Activated CD8-positive, alpha-beta T cell treated with anti-CD3 and anti-CD28 coated beads for 36 hours (primary cell): ENCODE data around the gene PES1. TPM values are rescaled to one million over a fixed set of nuclear protein-coding genes. Genes with fewer than 3 reads are reported as not detected.

Experiments used
- ATAC-seq: fragments of 200-7000 bp; cut with Tn5 transposase; one replicate; pipeline ENCODE4 v1.10.0; 2021; ENCODE audit warnings: mild to moderate bottlenecking, moderate library complexity
- CTCF ChIA-PET: fragments of 350-600 bp; sonication (Branson Sonifier 250); formaldehyde crosslinking; loops from one replicate; lab custom pipeline; 2021; ENCODE audit warnings: antibody characterized with exemption; lab: Charles Lee
- POLR2A ChIA-PET: fragments of 350-600 bp; sonication (Branson Sonifier 250); formaldehyde crosslinking; loops from one replicate; lab custom pipeline; 2021; ENCODE audit warnings: antibody characterized with exemption; lab: Charles Lee
- DNase-seq: peaks from one replicate; pipeline ENCODE4 v3.0.0-alpha.2; 2020
- H3K27ac Mint-ChIP-seq: one replicate; pipeline ENCODE4 v1.8.0; 2021; ENCODE audit warnings: mild to moderate bottlenecking, mixed read lengths
- H3K27me3 Mint-ChIP-seq: one replicate; pipeline ENCODE4 v1.8.0; 2021; ENCODE audit warnings: mixed read lengths
- H3K36me3 Mint-ChIP-seq: one replicate; pipeline ENCODE4 v1.8.0; 2021; ENCODE audit warnings: low read depth, mixed read lengths
- H3K4me1 Mint-ChIP-seq: one replicate; pipeline ENCODE4 v1.8.0; 2021; ENCODE audit warnings: low read depth, mixed read lengths
- H3K4me3 Mint-ChIP-seq: one replicate; pipeline ENCODE4 v1.8.0; 2021; ENCODE audit warnings: mild to moderate bottlenecking, moderate library complexity, mixed read lengths
- H3K9me3 Mint-ChIP-seq: one replicate; pipeline ENCODE4 v1.8.0; 2021; ENCODE audit warnings: mixed read lengths
- intact Hi-C: fragments of 100-400 bp; cut with micrococcal nuclease; formaldehyde crosslinking; loops from one replicate; pipeline ENCODE4 v1.10.0; 2022
- total RNA-seq, 2 experiments: library from RNA; stranded (reverse); gene quantifications; one replicate each; pipeline ENCODE4 v1.2.3, GENCODE V29; 2021
- TF ChIP-seq, protein P1 (sequence below): fragments of 200-600 bp; IDR thresholded peaks from one replicate; pipeline ENCODE4 v1.8.0; 2022; ENCODE audit warnings: antibody characterized with exemption, mild to moderate bottlenecking

The PES1 gene
- total RNA-seq, 2 experiments from 2014 or later = 123 to 131 TPM

DNA sequence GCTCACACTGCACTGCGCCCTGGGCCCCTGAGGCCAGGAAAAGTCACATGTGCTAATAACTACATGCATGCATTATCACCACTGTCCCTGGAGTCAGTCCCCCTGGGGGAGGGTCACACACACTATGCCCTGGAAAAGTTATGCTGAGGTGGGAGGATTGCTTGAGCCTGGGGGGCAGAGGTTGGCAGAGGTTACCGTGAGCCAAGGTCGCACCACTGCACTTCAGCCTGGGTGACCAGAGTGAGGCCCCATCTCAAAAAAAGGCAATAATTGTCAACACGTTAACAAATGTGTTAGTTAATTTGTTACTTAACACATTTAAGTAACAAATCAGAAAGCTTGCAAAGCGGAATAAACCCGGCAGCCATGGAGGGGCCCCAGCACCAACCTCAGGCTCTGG, 31.8 kb downstream of the PES1 start:
- Mint-ChIP-seq H3K4me1 (no peaks in the 10 kb centered on the region), H3K27me3 (no peaks in the 10 kb centered on the region), H3K27ac (no peak overlapping the region), H3K36me3 (no peaks in the 10 kb centered on the region), H3K9me3 (no peaks in the 10 kb centered on the region), H3K4me3 (no peak overlapping the region)
- POLR2A ChIA-PET = interaction anchor here (1.1 kb wide), 1 partner anchor 17 kb away, joined by 3 read pairs; no protein-coding TSS in a partner anchor
- no peak for ATAC-seq
- TF ChIP-seq, protein P1, sequence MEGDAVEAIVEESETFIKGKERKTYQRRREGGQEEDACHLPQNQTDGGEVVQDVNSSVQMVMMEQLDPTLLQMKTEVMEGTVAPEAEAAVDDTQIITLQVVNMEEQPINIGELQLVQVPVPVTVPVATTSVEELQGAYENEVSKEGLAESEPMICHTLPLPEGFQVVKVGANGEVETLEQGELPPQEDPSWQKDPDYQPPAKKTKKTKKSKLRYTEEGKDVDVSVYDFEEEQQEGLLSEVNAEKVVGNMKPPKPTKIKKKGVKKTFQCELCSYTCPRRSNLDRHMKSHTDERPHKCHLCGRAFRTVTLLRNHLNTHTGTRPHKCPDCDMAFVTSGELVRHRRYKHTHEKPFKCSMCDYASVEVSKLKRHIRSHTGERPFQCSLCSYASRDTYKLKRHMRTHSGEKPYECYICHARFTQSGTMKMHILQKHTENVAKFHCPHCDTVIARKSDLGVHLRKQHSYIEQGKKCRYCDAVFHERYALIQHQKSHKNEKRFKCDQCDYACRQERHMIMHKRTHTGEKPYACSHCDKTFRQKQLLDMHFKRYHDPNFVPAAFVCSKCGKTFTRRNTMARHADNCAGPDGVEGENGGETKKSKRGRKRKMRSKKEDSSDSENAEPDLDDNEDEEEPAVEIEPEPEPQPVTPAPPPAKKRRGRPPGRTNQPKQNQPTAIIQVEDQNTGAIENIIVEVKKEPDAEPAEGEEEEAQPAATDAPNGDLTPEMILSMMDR = no peak
- no peak for DNase-seq
- intact Hi-C loops = no loop called here
- CTCF ChIA-PET = no interaction called here

DNA sequence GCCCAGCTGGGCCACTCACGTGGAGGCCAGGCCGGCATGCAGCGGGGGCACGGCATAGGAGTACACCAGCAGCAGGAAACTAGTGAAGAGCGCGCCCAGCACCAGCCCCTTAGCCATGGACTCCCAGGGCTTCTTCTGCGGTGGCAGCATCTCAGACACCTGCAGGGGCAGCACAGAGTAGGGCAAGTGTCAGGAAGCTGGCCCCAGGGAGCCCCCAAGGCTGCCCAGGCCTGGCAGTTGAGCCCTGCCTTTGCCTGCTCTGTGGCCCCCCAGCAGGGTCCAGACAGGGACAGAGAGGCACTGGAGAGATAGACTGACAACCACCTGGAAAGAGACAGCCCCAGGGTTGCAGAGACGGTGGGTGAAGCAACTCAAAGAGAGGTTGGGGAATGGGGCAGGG, 34.5 kb downstream of the PES1 start:
- H3K4me1 Mint-ChIP-seq = no peaks in the 10 kb centered on the region
- POLR2A ChIA-PET = no interaction called here
- no peaks in the 10 kb centered on the region for H3K9me3 Mint-ChIP-seq
- no peaks in the 10 kb centered on the region for H3K27me3 Mint-ChIP-seq
- intact Hi-C loops = no loop called here
- TF ChIP-seq, protein P1 = no peak
- H3K36me3 Mint-ChIP-seq = no peaks in the 10 kb centered on the region
- ATAC-seq (no peak), DNase-seq (no peak)
- CTCF ChIA-PET = interaction anchor here (0.8 kb wide), 1 partner anchor 16 kb away, joined by 4 read pairs; no protein-coding TSS in a partner anchor
- no peak overlapping the region for H3K4me3 Mint-ChIP-seq
- H3K27ac Mint-ChIP-seq = no peak overlapping the region

DNA sequence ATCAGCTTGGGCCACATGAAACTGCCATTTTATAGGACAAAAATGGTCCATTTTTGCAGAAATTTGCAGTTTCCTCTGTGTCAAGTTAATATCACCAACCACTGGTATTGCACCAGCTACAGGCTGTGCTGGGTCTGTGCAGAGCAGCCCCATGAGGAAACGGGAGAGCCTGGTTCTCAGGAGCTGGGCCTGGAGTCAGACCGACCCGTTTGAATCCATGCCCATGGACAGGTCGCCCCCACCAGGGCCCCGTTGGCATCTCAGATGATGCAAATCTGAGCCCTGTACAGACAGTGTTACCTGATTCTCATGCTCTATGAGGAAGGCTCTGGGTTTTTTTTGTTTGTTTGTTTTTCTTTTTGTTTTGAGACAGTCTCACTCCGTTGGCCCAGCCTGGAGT, 35.3 kb downstream of the PES1 start:
- Mint-ChIP-seq H3K36me3 (no peaks in the 10 kb centered on the region), H3K27ac (no peak overlapping the region)

DNA sequence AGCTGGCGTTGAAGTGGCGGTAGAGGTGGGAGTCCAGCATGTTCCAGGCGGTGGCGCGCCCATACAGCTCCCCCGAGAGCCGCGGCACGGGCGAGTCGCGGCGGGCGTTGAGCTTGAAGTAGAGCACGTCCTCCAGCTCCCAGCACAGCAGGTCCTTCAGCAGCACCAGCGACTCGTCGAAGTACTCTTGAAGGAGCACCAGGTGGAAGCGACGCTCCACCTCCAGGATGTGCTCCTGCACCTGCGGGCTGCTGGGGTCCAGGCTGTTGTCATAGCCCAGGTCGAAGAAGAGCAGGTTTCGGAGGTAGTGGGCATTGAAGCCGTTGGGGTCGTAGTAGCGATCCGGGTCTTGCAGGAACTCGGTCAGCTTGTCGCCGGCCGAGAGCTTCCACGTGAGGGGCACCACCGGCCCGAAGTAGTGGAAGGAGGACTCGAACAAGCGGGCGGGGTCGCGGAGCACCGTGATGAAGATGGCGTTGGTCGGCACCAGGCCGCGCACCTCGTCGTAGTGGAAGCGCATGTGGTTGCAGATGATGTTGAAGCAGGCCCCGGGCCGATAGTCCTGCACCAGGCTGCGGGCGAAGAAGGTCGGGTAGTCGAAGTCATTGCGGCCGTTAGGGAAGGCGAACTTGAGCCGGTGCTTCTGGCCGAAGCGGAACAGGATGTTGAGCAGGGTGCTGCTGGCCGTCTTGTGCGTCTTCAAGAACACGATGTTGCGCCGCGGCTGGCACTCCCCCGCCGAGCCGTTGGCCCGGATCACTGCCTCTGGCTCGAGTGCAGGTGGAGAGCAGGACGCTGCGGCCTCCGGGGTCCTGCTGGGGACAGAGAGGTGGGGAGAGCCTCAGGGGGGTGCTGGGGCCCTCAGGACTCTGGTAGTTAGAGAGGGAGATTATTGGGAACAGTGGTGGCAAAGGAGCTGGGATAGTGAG, 36.2 kb downstream of the PES1 start:
- Mint-ChIP-seq H3K4me3 (no peak overlapping the region), H3K9me3 (no peaks in the 10 kb centered on the region), H3K36me3 (no peaks in the 10 kb centered on the region), H3K27ac (no peak overlapping the region), H3K4me1 (no peaks in the 10 kb centered on the region), H3K27me3 (no peaks in the 10 kb centered on the region)
- intact Hi-C loops = no loop called here
- CTCF ChIA-PET = interaction anchor here (1.2 to 1.4 kb wide), 2 partner anchors 11 to 51 kb away, joined by 4 read pairs; no protein-coding TSS in a partner anchor
- DNase-seq (no peak), ATAC-seq (no peak)
- POLR2A ChIA-PET = no interaction called here
- TF ChIP-seq, protein P1 = no peak

More for the DNA sequence above, 35.3 kb downstream of the PES1 start:
- intact Hi-C loops = no loop called here
- TF ChIP-seq, protein P1 = no peak
- Mint-ChIP-seq H3K27me3 (no peaks in the 10 kb centered on the region), H3K4me1 (no peaks in the 10 kb centered on the region), H3K4me3 (no peak overlapping the region), H3K9me3 (no peaks in the 10 kb centered on the region)
- POLR2A ChIA-PET = no interaction called here
- DNase-seq = peak; percentile 21
- CTCF ChIA-PET = interaction anchor here (0.8 to 1.4 kb wide), 3 partner anchors 10 to 50 kb away, joined by 4 read pairs; no protein-coding TSS in a partner anchor
- no peak for ATAC-seq

DNA sequence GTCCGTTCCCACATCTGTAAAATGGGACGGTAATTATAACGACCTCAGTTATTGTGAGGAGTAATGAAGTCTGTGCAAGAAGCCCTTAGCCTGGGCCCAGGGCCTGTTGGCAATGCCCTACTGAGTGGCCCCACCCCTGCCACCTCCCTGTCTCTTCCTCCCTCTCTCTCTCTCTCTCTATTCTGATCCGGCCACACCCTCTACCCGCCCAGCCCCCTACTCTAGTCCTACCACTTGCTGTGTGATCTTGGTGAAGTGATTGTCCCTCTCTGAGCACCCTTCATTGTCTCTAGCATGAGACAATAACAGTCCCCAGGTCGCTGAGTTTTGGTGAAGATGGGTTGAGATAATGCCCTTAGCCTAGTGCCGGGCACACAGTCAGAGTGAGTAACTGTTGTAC, 37.7 kb downstream of the PES1 start:
- Mint-ChIP-seq H3K36me3 (no peaks in the 10 kb centered on the region), H3K4me3 (no peak overlapping the region), H3K9me3 (no peaks in the 10 kb centered on the region), H3K27ac (no peak overlapping the region), H3K27me3 (no peaks in the 10 kb centered on the region), H3K4me1 (no peaks in the 10 kb centered on the region)
- DNase-seq (no peak), ATAC-seq (no peak)
- ChIA-PET POLR2A (no interaction called here), CTCF (no interaction called here)
- intact Hi-C loops = no loop called here
- TF ChIP-seq, protein P1 = no peak
